Muscle layer of duodenum (tissue), 2 donors: ENCODE data around the gene SCFD2.

Source experiments
- H3K27ac ChIP-seq: one replicate; pipeline ENCODE4 v1.7.0; 2013; ENCODE audit warnings: mild to moderate bottlenecking, low read length
- H3K27me3 ChIP-seq: one replicate; pipeline ENCODE4 v1.7.0; 2013; ENCODE audit warnings: low read depth, mild to moderate bottlenecking, control low read depth, low read length
- H3K36me3 ChIP-seq, 2 donors: one replicate each; pipeline ENCODE4 v1.7.0; 2013; ENCODE audit warnings: low read length in 2 of 2, control low read depth in 1 of 2, mild to moderate bottlenecking in 1 of 2; ENCODE audit not compliant: insufficient read depth in 2 of 2, control insufficient read depth in 1 of 2
- H3K4me1 ChIP-seq, 2 donors: one replicate each; pipeline ENCODE4 v1.7.0; 2013; ENCODE audit warnings: low read length in 2 of 2, mild to moderate bottlenecking in 2 of 2, control low read depth in 1 of 2, moderate library complexity in 1 of 2; ENCODE audit not compliant: insufficient read depth in 2 of 2, control insufficient read depth in 1 of 2
- H3K4me3 ChIP-seq, 2 donors: one replicate each; pipeline ENCODE4 v1.7.0; 2013; ENCODE audit warnings: low read length in 2 of 2, low read depth in 1 of 2, mild to moderate bottlenecking in 1 of 2
- H3K9me3 ChIP-seq, 2 donors: one replicate each; pipeline ENCODE4 v1.7.0; 2013; ENCODE audit warnings: low read length in 2 of 2, control low read depth in 1 of 2, mild to moderate bottlenecking in 1 of 2; ENCODE audit not compliant: control insufficient read depth in 1 of 2
- donor health status: healthy.

Gene SCFD2

GRCh38 chr4:53118676-53119075 is 247.2 kb downstream of the SCFD2 start:
- no peaks in the 10 kb centered on the region for H3K36me3 ChIP-seq
- no peaks in the 10 kb centered on the region for H3K9me3 ChIP-seq
- H3K27ac ChIP-seq: no peak overlapping the region
- peaks cover 3% of the 10 kb centered on the region in 2 donors for H3K4me1 ChIP-seq
- H3K27me3 ChIP-seq: no peaks in the 10 kb centered on the region
- H3K4me3 ChIP-seq: no peak overlapping the region

GRCh38 chr4:53116954-53117353 is 248.9 kb downstream of the SCFD2 start:
- H3K9me3 ChIP-seq: no peaks in the 10 kb centered on the region
- no peak overlapping the region for H3K4me3 ChIP-seq
- H3K4me1 ChIP-seq: peaks cover 3% of the 10 kb centered on the region in 2 donors
- H3K27ac ChIP-seq: no peak overlapping the region
- H3K27me3 ChIP-seq: no peaks in the 10 kb centered on the region
- H3K36me3 ChIP-seq: no peaks in the 10 kb centered on the region

- Histone ChIP-seq H3K4me1 (peaks cover 0 to 3% of the 10 kb centered on the region in 2 donors), H3K27me3 (no peaks in the 10 kb centered on the region), H3K9me3 (peaks cover 0 to 4% of the 10 kb centered on the region in 2 donors), H3K27ac (no peak overlapping the region), H3K4me3 (no peak overlapping the region), H3K36me3 (no peaks in the 10 kb centered on the region)
These were observed 252.2 kb downstream of the SCFD2 start for GRCh38 chr4:53113431-53114225.

- no peaks in the 10 kb centered on the region for H3K27me3 ChIP-seq
- H3K27ac ChIP-seq: no peak overlapping the region
- H3K36me3 ChIP-seq: no peaks in the 10 kb centered on the region
These were observed 260.5 kb downstream of the SCFD2 start for GRCh38 chr4:53105313-53105712.

GRCh38 chr4:53103481-53103880 is 262.4 kb downstream of the SCFD2 start:
- Histone ChIP-seq H3K36me3 (no peaks in the 10 kb centered on the region), H3K27ac (no peak overlapping the region), H3K4me3 (no peak overlapping the region), H3K9me3 (no peaks in the 10 kb centered on the region), H3K27me3 (no peaks in the 10 kb centered on the region), H3K4me1 (no peaks in the 10 kb centered on the region)

More at GRCh38 chr4:53105313-53105712, 260.5 kb downstream of the SCFD2 start:
- no peaks in the 10 kb centered on the region for H3K4me1 ChIP-seq
- H3K9me3 ChIP-seq: peaks cover 0 to 4% of the 10 kb centered on the region in 2 donors
- no peak overlapping the region for H3K4me3 ChIP-seq

GRCh38 chr4:53101191-53101581 is 264.7 kb downstream of the SCFD2 start:
- no peak overlapping the region for H3K27ac ChIP-seq
- no peaks in the 10 kb centered on the region for H3K27me3 ChIP-seq
- no peaks in the 10 kb centered on the region for H3K4me1 ChIP-seq
- no peaks in the 10 kb centered on the region for H3K36me3 ChIP-seq
- no peaks in the 10 kb centered on the region for H3K9me3 ChIP-seq
- H3K4me3 ChIP-seq: no peak overlapping the region

- no peaks in the 10 kb centered on the region for H3K4me1 ChIP-seq
- H3K4me3 ChIP-seq: no peak overlapping the region
- H3K27me3 ChIP-seq: no peaks in the 10 kb centered on the region
- H3K27ac ChIP-seq: no peak overlapping the region
- H3K9me3 ChIP-seq: no peaks in the 10 kb centered on the region
- no peaks in the 10 kb centered on the region for H3K36me3 ChIP-seq
These were observed 265.2 kb downstream of the SCFD2 start for GRCh38 chr4:53100501-53101190.

GRCh38 chr4:53098681-53099121 is 267.2 kb downstream of the SCFD2 start:
- Histone ChIP-seq H3K27ac (no peak overlapping the region), H3K27me3 (no peaks in the 10 kb centered on the region), H3K4me1 (no peaks in the 10 kb centered on the region), H3K9me3 (peaks cover 0 to 2% of the 10 kb centered on the region in 2 donors), H3K4me3 (no peak overlapping the region), H3K36me3 (no peaks in the 10 kb centered on the region)

- no peak overlapping the region for H3K27ac ChIP-seq
- H3K27me3 ChIP-seq: no peaks in the 10 kb centered on the region
- no peaks in the 10 kb centered on the region for H3K36me3 ChIP-seq
- H3K4me1 ChIP-seq: no peaks in the 10 kb centered on the region
- H3K9me3 ChIP-seq: peaks cover 0 to 2% of the 10 kb centered on the region in 2 donors
- H3K4me3 ChIP-seq: no peak overlapping the region
These were observed 271.8 kb downstream of the SCFD2 start for GRCh38 chr4:53094040-53094439.

- Histone ChIP-seq H3K36me3 (no peaks in the 10 kb centered on the region), H3K9me3 (peaks cover 0 to 16% of the 10 kb centered on the region in 2 donors), H3K4me3 (no peak overlapping the region), H3K4me1 (no peaks in the 10 kb centered on the region), H3K27me3 (no peaks in the 10 kb centered on the region), H3K27ac (no peak overlapping the region)
These were observed 275.7 kb downstream of the SCFD2 start for GRCh38 chr4:53089936-53090729.

GRCh38 chr4:53088152-53088551 is 277.7 kb downstream of the SCFD2 start:
- H3K36me3 ChIP-seq: no peaks in the 10 kb centered on the region
- no peak overlapping the region for H3K4me3 ChIP-seq
- no peaks in the 10 kb centered on the region for H3K27me3 ChIP-seq
- peaks cover 0 to 27% of the 10 kb centered on the region in 2 donors for H3K9me3 ChIP-seq
- no peak overlapping the region for H3K27ac ChIP-seq
- H3K4me1 ChIP-seq: no peaks in the 10 kb centered on the region
